Adrenal gland (tissue), 12 donors: ENCODE data around the gene STIL. TPM values are rescaled to one million over a fixed set of nuclear protein-coding genes. Genes with fewer than 3 reads are reported as not detected.

Source experiments
- DNase-seq, 7 donors: peaks; one replicate each; pipeline ENCODE4 v3.0.0-alpha.2; 2019 to 2020
- H3K27ac ChIP-seq, 5 donors: fragments of 200-600 bp; sonication (generic) in 4 of 5; 1 replicate in 3 of 5; 2 replicates in 2 of 5; pipeline versions ENCODE4 v1.5.1 to v1.8.0; 2016 to 2020; ENCODE audit warnings: mild to moderate bottlenecking in 1 of 5
- H3K27me3 ChIP-seq: fragments of 200-600 bp; 2 replicates; pipeline ENCODE4 v1.8.0; 2021
- H3K36me3 ChIP-seq, 2 donors: fragments of 200-600 bp; replicated peaks in 1 of 2; 1 replicate in 1 of 2; 2 replicates in 1 of 2; pipeline versions ENCODE4 v1.5.1 to v1.8.0; 2018 to 2022
- H3K4me1 ChIP-seq, 2 donors: fragments of 200-600 bp; replicated peaks in 1 of 2; 1 replicate in 1 of 2; 2 replicates in 1 of 2; pipeline versions ENCODE4 v1.5.1 to v1.8.0; 2018 to 2021
- H3K4me3 ChIP-seq, 4 donors: fragments of 200-600 bp; sonication (generic) in 3 of 4; one replicate each; pipeline ENCODE4 v1.5.1; 2016 to 2018
- H3K9me3 ChIP-seq, 3 donors: fragments of 200-600 bp; sonication (generic) in 1 of 3; replicated peaks in 1 of 3; 1 replicate in 2 of 3; 2 replicates in 1 of 3; pipeline versions ENCODE4 v1.5.1 to v1.8.0; 2016 to 2021
- POLR2A ChIP-seq, 2 donors: fragments of 450-650 bp; IDR thresholded peaks; one replicate each; pipeline ENCODE4 v1.6.1; 2017; ENCODE audit warnings: antibody characterized with exemption in 2 of 2, mild to moderate bottlenecking in 2 of 2, moderate library complexity in 1 of 2
- WGBS, 4 donors: extraction: QIAGEN DNeasy Blood & Tissue Kit in 2 of 4; methylation state at CpG; one replicate each; pipeline versions ENCODE4 v1.1.5 to v1.1.7; 2013 to 2017; 5-methylcytosine and 5-hydroxymethylcytosine counted together
- intact Hi-C, 2 donors: fragments of 100-400 bp; cut with DNase I; formaldehyde crosslinking; loops; one replicate each; pipeline versions ENCODE4 v1.14.1 to v1.15.0; 2022 to 2023
- polyA plus RNA-seq, 3 donors: library from polyadenylated mRNA; stranded (reverse); fragments of 200-250 nt in 2 of 3; fragments of 350-450 nt in 1 of 3; fragmentation: Illumina TruSeq in 1 of 3; extraction: RNeasy Lipid Tissue Mini Kit (QIAGEN cat#74804) in 1 of 3; gene quantifications; one replicate each; pipeline ENCODE4 v1.2.3, GENCODE V29; 2013 to 2014
- total RNA-seq, 9 donors: library from RNA; depleted of rRNA in 4 of 9; stranded (reverse); fragments of >200 nt in 4 of 9; fragments of 120-200 nt in 1 of 9; fragmentation: NEBNext Ultra II Directional in 1 of 9; extraction: Animal tissue kit (Norgen Biotek cat#: 25700) in 1 of 9; gene quantifications; one replicate each; pipeline versions ENCODE4 v1.1.0 to v1.2.4, GENCODE V29; 2013 to 2023
- TF ChIP-seq, protein P1 (sequence below), 6 experiments: fragments of 450-650 bp in 4 of 6; fragments of 200-600 bp in 2 of 6; sonication (generic) in 1 of 6; IDR thresholded peaks; 1 replicate in 5 of 6; 2 replicates in 1 of 6; pipeline versions ENCODE4 v1.5.1 to v1.8.0; 2016 to 2021; ENCODE audit warnings: antibody characterized with exemption in 6 of 6, mild to moderate bottlenecking in 2 of 6, moderate library complexity in 1 of 6
- donor health status: healthy with polysubstance abuse.
- donor health status: Bipolar disorder and iron deficiency.
- donor health status: DM: yes; HTN: yes; CAD: no.
- donor health status: DM: no; HTN: no; CAD: no.
- donor health status: DM: no; HTN: no; CAD: no.
- donor health status: DM: yes; HTN: yes; CAD: no.

Gene STIL
- total and polyA plus RNA-seq, 12 donors, result 0.24 to 7.0 (median 1.4) TPM

DNA sequence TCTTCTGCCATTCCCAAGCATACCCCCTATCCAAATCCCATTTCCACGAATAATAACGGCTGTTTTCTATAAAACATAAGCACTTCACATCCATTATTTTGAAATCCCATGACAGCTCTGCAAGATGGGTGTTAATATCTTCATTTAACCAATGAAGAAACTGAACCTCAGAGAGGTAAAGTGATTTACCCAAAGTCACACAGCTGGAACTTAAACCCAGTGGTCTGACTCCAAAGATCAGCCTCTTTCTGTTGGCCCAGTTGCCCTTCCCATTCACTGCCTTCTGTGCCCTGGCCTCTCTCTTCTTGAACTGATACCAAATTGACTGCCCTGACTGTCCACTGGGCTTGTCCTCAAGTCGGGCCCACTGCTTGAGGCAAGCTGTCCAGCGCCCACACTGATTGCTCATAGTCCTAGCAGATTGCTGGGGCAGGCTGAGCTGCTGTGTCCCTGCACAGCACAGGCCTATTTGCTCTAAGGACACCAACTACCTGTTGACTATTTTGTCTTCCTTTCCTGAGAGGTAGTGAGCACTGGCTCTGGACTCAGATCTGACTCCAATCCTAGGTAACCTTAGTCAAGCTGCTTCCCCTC is 101.2 kb downstream of the STIL start:
- H3K27me3 ChIP-seq, result no peaks in the 10 kb centered on the region
- H3K9me3 ChIP-seq, result no peaks in the 10 kb centered on the region
- H3K4me3 ChIP-seq, result no peak overlapping the region
- H3K36me3 ChIP-seq, result no peaks in the 10 kb centered on the region
- peak overlapping the region in 2 of 5 donors; percentile 63 to 74 for H3K27ac ChIP-seq
- 72 to 89% (median 80%) methylated on average over 3 to 4 of the region's 4 CpGs for WGBS, 4 donors
- no peaks in the 10 kb centered on the region for H3K4me1 ChIP-seq
- TF ChIP-seq POLR2A (IDR thresholded peaks at IDR 0.05), result no peak
- TF ChIP-seq, protein P1, sequence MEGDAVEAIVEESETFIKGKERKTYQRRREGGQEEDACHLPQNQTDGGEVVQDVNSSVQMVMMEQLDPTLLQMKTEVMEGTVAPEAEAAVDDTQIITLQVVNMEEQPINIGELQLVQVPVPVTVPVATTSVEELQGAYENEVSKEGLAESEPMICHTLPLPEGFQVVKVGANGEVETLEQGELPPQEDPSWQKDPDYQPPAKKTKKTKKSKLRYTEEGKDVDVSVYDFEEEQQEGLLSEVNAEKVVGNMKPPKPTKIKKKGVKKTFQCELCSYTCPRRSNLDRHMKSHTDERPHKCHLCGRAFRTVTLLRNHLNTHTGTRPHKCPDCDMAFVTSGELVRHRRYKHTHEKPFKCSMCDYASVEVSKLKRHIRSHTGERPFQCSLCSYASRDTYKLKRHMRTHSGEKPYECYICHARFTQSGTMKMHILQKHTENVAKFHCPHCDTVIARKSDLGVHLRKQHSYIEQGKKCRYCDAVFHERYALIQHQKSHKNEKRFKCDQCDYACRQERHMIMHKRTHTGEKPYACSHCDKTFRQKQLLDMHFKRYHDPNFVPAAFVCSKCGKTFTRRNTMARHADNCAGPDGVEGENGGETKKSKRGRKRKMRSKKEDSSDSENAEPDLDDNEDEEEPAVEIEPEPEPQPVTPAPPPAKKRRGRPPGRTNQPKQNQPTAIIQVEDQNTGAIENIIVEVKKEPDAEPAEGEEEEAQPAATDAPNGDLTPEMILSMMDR (IDR thresholded peaks at IDR 0.05), result no peak
- intact Hi-C loops, result no loop called here
- DNase-seq, result no peak

DNA sequence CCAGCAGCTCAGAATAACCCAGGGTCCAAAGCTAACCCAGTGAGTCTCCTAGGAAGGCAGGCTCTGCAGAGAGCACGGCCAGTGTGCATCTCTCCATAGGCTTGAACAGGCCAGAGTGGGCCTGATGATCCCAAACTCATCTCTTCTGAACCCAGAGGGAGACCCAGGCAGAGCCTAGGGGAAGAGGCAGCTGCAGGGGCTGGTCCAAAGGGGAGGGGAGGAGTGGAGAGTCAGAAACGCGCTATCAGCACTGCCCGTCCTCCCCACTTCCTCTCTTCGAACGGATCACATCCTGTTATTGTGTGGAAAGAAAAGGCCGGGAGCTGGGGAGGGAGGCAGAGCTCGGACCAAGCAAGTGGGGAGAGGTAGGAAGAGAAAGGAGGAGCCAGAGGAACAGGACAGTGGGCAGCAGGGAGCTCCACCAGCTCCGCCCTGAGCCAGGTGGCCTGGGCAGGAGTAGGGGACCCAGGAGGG is 102.1 kb downstream of the STIL start:
- Histone ChIP-seq H3K27me3 (no peaks in the 10 kb centered on the region), H3K4me1 (no peaks in the 10 kb centered on the region), H3K36me3 (no peaks in the 10 kb centered on the region), H3K27ac (peak overlapping the region in 2 of 5 donors; percentile 63 to 74), H3K9me3 (no peaks in the 10 kb centered on the region), H3K4me3 (no peak overlapping the region)
- WGBS, 4 donors, result 54 to 70% (median 62%) methylated on average over 8 to 9 of the region's 9 CpGs
- peak in 1 of 2 donors; percentile 10 for TF ChIP-seq POLR2A (IDR thresholded peaks at IDR 0.05)
- TF ChIP-seq, protein P1 (IDR thresholded peaks at IDR 0.05), result no peak
- intact Hi-C loops, result no loop called here
- peak; percentile 33 to 73 (median 47) for DNase-seq

DNA sequence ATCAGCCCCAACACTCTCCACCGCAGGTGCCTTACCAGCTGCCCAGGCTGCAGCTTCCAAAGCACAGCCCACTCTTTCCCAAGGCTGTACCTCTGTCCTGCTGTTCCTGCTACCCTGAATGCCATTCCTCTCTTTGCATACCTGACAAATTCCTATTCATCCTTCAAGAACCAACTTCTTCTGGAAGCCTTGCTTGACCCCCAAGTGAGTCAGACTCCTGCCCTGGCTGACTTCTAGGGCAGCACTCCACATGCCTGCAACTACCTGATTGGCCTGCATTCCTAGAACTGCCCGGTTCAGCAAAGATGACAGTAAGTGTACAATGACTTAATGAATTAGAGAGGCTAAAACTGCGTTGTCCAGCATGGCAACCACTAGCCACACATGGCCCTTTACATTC is 103.3 kb downstream of the STIL start:
- TF ChIP-seq, protein P1 (IDR thresholded peaks at IDR 0.05), result no peak
- TF ChIP-seq POLR2A (IDR thresholded peaks at IDR 0.05), result no peak
- no peak overlapping the region for H3K27ac ChIP-seq
- no peaks in the 10 kb centered on the region for H3K9me3 ChIP-seq
- 77 to 84% (median 83%) methylated on average over 3 of the region's 3 CpGs for WGBS, 4 donors
- H3K27me3 ChIP-seq, result no peaks in the 10 kb centered on the region
- intact Hi-C loops, result no loop called here
- no peaks in the 10 kb centered on the region for H3K36me3 ChIP-seq
- H3K4me3 ChIP-seq, result no peak overlapping the region
- DNase-seq, result no peak
- no peaks in the 10 kb centered on the region for H3K4me1 ChIP-seq

DNA sequence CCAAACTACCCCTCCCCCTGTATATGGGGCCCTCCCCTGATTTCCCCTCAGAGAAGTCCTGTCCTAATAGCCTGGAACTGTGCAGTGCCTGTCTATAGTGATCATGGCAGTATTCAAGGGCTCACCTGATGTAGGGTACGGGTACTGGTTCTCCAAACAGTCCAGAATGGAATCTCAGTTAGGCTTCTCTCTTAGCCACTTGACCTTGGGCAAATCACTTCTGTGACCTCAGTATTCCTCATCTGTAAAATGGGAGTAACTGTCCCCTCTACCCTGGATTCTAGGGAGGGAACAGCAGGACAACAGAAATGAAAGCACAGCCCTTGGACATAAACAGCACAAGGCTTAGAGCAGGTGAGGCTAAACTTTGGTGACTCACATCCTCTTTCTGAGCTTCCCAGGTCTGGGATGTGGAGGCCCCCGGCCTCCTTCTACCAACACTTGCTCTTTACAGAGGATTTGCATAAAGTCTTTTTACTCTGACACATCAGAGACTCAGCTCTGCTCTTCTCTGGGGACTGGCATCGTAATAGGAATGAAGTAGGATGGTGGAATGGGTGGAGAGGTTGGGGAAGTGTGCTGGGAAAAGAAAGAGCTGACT is 104.1 kb downstream of the STIL start:
- intact Hi-C loops, result no loop called here
- Histone ChIP-seq H3K4me1 (no peaks in the 10 kb centered on the region), H3K36me3 (no peaks in the 10 kb centered on the region), H3K27ac (no peak overlapping the region), H3K4me3 (no peak overlapping the region), H3K9me3 (no peaks in the 10 kb centered on the region), H3K27me3 (no peaks in the 10 kb centered on the region)
- no peak for DNase-seq
- 56 to 91% (median 86%) methylated on average over 2 to 3 of the region's 3 CpGs for WGBS, 4 donors
- TF ChIP-seq POLR2A (IDR thresholded peaks at IDR 0.05), result no peak
- TF ChIP-seq, protein P1 (IDR thresholded peaks at IDR 0.05), result no peak
